ENCODE measurements around the gene C3orf70. TPM values are rescaled to one million over a fixed set of nuclear protein-coding genes. Genes with fewer than 3 reads are reported as not detected.

C3orf70 gene
- total RNA-seq, 2 experiments from 2014 or later: 0.06 TPM

- Mint-ChIP-seq H3K4me3 (no peak overlapping the region), H3K4me1 (no peaks in the 10 kb centered on the region), H3K9me3 (peaks cover 55% of the 10 kb centered on the region), H3K27ac (no peak overlapping the region), H3K27me3 (no peaks in the 10 kb centered on the region), H3K36me3 (peaks cover 26% of the 10 kb centered on the region)
- DNase-seq: no peak
Measured at GRCh38 chr3:185058796-185059195, 94.1 kb downstream of the C3orf70 start.

GRCh38 chr3:185057829-185058228 lies 95.0 kb downstream of the C3orf70 start:
- peaks cover 36% of the 10 kb centered on the region for H3K36me3 Mint-ChIP-seq
- peaks cover 57% of the 10 kb centered on the region for H3K9me3 Mint-ChIP-seq
- no peak overlapping the region for H3K4me3 Mint-ChIP-seq
- no peaks in the 10 kb centered on the region for H3K4me1 Mint-ChIP-seq
- H3K27ac Mint-ChIP-seq: no peak overlapping the region
- H3K27me3 Mint-ChIP-seq: no peaks in the 10 kb centered on the region
- DNase-seq: no peak

GRCh38 chr3:185056908-185057307 lies 96.0 kb downstream of the C3orf70 start:
- no peak overlapping the region for H3K27ac Mint-ChIP-seq
- H3K4me3 Mint-ChIP-seq: no peak overlapping the region
- DNase-seq: no peak
- H3K36me3 Mint-ChIP-seq: peaks cover 45% of the 10 kb centered on the region
- no peaks in the 10 kb centered on the region for H3K4me1 Mint-ChIP-seq
- H3K27me3 Mint-ChIP-seq: no peaks in the 10 kb centered on the region
- H3K9me3 Mint-ChIP-seq: peaks cover 57% of the 10 kb centered on the region

- no peak for DNase-seq
- peaks cover 32% of the 10 kb centered on the region for H3K9me3 Mint-ChIP-seq
- H3K27me3 Mint-ChIP-seq: no peaks in the 10 kb centered on the region
- no peak overlapping the region for H3K27ac Mint-ChIP-seq
- H3K4me3 Mint-ChIP-seq: no peak overlapping the region
- H3K36me3 Mint-ChIP-seq: peaks cover 86% of the 10 kb centered on the region
- no peaks in the 10 kb centered on the region for H3K4me1 Mint-ChIP-seq
Measured at GRCh38 chr3:185052631-185053030, 100.2 kb downstream of the C3orf70 start.

- Mint-ChIP-seq H3K4me3 (no peak overlapping the region), H3K36me3 (peaks cover 88% of the 10 kb centered on the region), H3K9me3 (peaks cover 26% of the 10 kb centered on the region), H3K4me1 (no peaks in the 10 kb centered on the region), H3K27ac (no peak overlapping the region), H3K27me3 (no peaks in the 10 kb centered on the region)
- no peak for DNase-seq
Measured at GRCh38 chr3:185051801-185052200, 101.1 kb downstream of the C3orf70 start.

DNA sequence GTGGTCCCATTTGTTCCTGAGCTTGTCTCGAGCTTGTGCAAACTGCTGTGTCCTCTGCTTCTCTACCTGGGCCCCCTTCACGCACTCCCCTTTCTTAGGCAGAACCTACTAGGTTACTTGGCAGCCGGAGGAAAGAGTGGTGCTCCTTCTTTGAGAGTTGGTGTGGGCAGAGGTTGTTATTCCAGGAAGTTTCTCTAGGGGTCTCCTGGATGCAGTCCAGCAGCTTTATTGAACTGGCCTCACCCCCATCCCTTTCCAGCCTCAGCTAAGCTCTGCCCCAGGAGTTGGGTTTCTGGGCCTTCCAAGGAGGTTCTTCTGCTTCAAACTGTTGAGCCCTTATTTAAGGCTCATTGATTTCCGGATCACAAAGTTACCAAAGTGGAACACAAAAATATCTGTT lies 103.2 kb downstream of the C3orf70 start:
- H3K36me3 Mint-ChIP-seq: peaks cover 85% of the 10 kb centered on the region
- H3K9me3 Mint-ChIP-seq: peaks cover 12% of the 10 kb centered on the region
- H3K27me3 Mint-ChIP-seq: no peaks in the 10 kb centered on the region
- H3K4me3 Mint-ChIP-seq: no peak overlapping the region
- H3K27ac Mint-ChIP-seq: no peak overlapping the region
- no peak for DNase-seq
- H3K4me1 Mint-ChIP-seq: no peaks in the 10 kb centered on the region

DNA sequence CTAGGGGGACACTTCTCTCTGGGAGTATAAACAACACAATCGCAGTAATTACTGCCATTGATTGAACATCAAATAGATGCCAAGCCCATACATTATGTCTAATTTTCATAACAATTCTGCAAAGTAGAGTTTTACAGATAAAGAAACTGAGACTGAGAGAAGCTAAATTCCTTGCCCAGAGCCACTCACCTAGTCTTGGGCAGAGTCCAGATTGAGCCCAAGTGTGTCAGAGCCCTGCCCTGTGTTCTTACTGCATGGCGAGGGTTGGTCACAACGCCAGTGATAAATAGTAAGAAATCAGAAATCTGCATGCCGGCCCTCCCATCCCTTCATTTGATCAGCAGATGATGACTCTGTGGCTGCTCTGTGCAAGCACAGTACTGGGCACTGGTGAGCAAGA lies 106.3 kb downstream of the C3orf70 start:
- Mint-ChIP-seq H3K9me3 (no peaks in the 10 kb centered on the region), H3K27me3 (no peaks in the 10 kb centered on the region), H3K4me1 (no peaks in the 10 kb centered on the region), H3K36me3 (peaks cover 66% of the 10 kb centered on the region), H3K27ac (no peak overlapping the region), H3K4me3 (no peak overlapping the region)
- DNase-seq: no peak

- H3K27ac Mint-ChIP-seq: no peak overlapping the region
- no peak overlapping the region for H3K4me3 Mint-ChIP-seq
- no peaks in the 10 kb centered on the region for H3K27me3 Mint-ChIP-seq
- no peaks in the 10 kb centered on the region for H3K4me1 Mint-ChIP-seq
- H3K9me3 Mint-ChIP-seq: no peaks in the 10 kb centered on the region
- DNase-seq: no peak
- peaks cover 62% of the 10 kb centered on the region for H3K36me3 Mint-ChIP-seq
Measured at GRCh38 chr3:185046164-185046515, 106.7 kb downstream of the C3orf70 start.

DNA sequence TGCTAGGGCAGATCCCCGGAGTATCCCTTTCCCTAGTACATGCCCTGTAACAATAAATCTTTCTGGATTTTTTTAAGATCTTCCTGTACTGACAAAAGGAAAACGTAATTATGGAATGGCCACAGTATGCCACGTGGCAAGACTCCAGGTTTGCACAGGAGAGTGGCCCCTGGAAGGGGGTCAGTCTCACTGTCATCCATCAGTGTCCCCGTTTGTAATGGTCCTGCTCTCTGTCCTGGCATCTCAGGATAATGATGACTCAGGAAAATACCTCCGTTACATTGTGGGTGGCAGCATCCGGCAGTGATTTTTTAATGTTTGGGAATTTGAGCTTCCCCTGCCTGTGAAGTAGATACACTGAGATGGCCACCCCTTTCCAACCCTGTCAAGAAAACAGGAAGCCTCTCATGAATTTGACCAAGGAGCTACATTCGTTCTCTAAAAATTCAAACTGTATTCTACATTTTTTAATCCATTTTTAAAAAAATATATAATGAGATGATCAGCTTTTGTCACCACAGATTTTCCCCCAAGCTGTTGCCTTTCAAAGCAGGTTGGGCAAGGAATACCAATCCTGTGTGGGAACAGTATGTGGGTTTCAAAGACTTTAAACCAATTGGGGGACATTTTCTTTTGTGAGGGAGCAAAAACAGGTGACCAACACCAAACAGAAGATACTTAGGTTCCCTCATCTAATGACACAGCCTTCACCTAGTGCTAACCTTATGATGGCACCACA lies 110.4 kb downstream of the C3orf70 start:
- H3K27me3 Mint-ChIP-seq: no peaks in the 10 kb centered on the region
- no peaks in the 10 kb centered on the region for H3K4me1 Mint-ChIP-seq
- H3K36me3 Mint-ChIP-seq: peaks cover 40% of the 10 kb centered on the region
- DNase-seq: no peak
- no peak overlapping the region for H3K27ac Mint-ChIP-seq
- no peak overlapping the region for H3K4me3 Mint-ChIP-seq
- peaks cover 8% of the 10 kb centered on the region for H3K9me3 Mint-ChIP-seq

- H3K4me3 Mint-ChIP-seq: no peak overlapping the region
Measured at GRCh38 chr3:185041540-185041939, 111.3 kb downstream of the C3orf70 start.

DNA sequence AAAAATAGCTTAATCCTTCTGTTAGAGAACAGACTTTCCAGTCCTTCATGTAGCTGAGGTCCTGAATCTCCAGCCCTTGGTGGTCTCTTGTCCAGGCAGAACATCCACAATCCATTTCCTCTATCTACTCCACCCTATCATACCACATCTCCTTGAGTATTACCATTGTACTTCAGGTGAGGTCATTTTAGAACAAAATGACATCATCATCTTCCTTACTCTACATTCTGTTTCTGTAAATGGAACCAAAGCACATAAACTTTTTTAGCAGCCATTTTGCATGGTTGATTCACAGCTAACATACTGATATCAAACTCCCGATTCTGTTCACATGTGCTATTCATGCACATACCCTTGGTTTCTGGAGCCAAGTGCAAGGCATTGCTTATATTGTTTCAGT lies 112.4 kb downstream of the C3orf70 start:
- peaks cover 19% of the 10 kb centered on the region for H3K9me3 Mint-ChIP-seq
- H3K27ac Mint-ChIP-seq: no peak overlapping the region
- H3K4me3 Mint-ChIP-seq: no peak overlapping the region
- H3K36me3 Mint-ChIP-seq: peaks cover 42% of the 10 kb centered on the region
- H3K27me3 Mint-ChIP-seq: no peaks in the 10 kb centered on the region
- no peak for DNase-seq
- no peaks in the 10 kb centered on the region for H3K4me1 Mint-ChIP-seq

More at GRCh38 chr3:185041540-185041939, 111.3 kb downstream of the C3orf70 start:
- Mint-ChIP-seq H3K4me1 (no peaks in the 10 kb centered on the region), H3K36me3 (peaks cover 39% of the 10 kb centered on the region), H3K27me3 (no peaks in the 10 kb centered on the region), H3K27ac (no peak overlapping the region), H3K9me3 (peaks cover 14% of the 10 kb centered on the region)
- no peak for DNase-seq

- H3K9me3 Mint-ChIP-seq: peaks cover 31% of the 10 kb centered on the region
- H3K36me3 Mint-ChIP-seq: peaks cover 53% of the 10 kb centered on the region
- no peak overlapping the region for H3K27ac Mint-ChIP-seq
- H3K27me3 Mint-ChIP-seq: no peaks in the 10 kb centered on the region
- DNase-seq: no peak
- no peak overlapping the region for H3K4me3 Mint-ChIP-seq
- H3K4me1 Mint-ChIP-seq: no peaks in the 10 kb centered on the region
Measured at GRCh38 chr3:185037801-185038200, 115.1 kb downstream of the C3orf70 start.

DNA sequence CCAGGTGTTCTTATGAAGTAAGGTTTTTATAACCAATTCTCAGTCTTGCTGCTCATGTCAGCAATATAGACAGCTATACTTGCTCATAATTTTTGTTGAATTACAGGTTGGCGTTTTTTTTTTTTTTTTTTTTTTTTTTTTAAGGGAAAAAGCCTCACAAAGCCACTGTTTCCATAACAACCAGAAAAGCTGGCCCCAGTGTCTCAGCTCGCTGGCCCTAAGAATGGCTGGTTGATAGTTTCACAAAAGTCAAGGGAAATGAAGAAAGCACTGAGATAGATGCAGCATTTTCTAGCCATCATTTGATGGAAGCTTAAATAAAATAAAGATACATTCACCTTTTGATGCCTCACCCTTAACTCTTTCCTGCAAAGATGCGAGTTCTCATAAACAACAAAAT lies 121.9 kb downstream of the C3orf70 start:
- DNase-seq: no peak
- H3K27me3 Mint-ChIP-seq: no peaks in the 10 kb centered on the region
- H3K4me1 Mint-ChIP-seq: no peaks in the 10 kb centered on the region
- no peak overlapping the region for H3K27ac Mint-ChIP-seq
- peaks cover 68% of the 10 kb centered on the region for H3K36me3 Mint-ChIP-seq
- peaks cover 20% of the 10 kb centered on the region for H3K9me3 Mint-ChIP-seq
- no peak overlapping the region for H3K4me3 Mint-ChIP-seq

DNA sequence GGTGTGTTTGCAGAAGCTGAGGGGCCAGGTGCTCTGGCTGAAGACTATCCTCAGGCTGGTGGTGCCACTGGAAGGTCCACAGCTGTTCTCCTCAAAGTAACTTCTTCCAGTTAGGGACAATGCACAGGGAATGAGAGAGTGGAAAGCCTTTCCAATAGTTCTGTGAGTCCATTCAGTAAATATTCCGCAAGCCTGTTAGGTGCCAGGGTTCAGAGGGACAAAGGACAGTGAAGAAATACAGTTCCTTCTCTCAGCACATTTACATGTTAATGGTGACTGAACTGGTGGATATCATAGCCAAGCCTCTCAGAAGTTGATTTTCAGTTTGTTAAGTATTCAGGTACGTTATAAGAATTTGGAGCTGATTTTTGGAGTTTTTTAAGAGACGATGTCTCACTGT lies 122.5 kb downstream of the C3orf70 start:
- Mint-ChIP-seq H3K27me3 (no peaks in the 10 kb centered on the region), H3K4me3 (no peak overlapping the region), H3K4me1 (no peaks in the 10 kb centered on the region), H3K9me3 (peaks cover 15% of the 10 kb centered on the region), H3K36me3 (peaks cover 68% of the 10 kb centered on the region), H3K27ac (no peak overlapping the region)
- DNase-seq: no peak

GRCh38 chr3:185029086-185029485 lies 123.8 kb downstream of the C3orf70 start:
- H3K27ac Mint-ChIP-seq: no peak overlapping the region
- no peak for DNase-seq
- H3K27me3 Mint-ChIP-seq: no peaks in the 10 kb centered on the region
- no peak overlapping the region for H3K4me3 Mint-ChIP-seq
- H3K36me3 Mint-ChIP-seq: peaks cover 66% of the 10 kb centered on the region
- H3K9me3 Mint-ChIP-seq: peaks cover 4% of the 10 kb centered on the region
- no peaks in the 10 kb centered on the region for H3K4me1 Mint-ChIP-seq

GRCh38 chr3:185028121-185028520 lies 124.7 kb downstream of the C3orf70 start:
- peaks cover 3% of the 10 kb centered on the region for H3K9me3 Mint-ChIP-seq
- H3K4me1 Mint-ChIP-seq: no peaks in the 10 kb centered on the region
- no peak overlapping the region for H3K4me3 Mint-ChIP-seq
- DNase-seq: no peak
- peaks cover 60% of the 10 kb centered on the region for H3K36me3 Mint-ChIP-seq
- no peaks in the 10 kb centered on the region for H3K27me3 Mint-ChIP-seq
- H3K27ac Mint-ChIP-seq: no peak overlapping the region

Data from activated naive CD8-positive, alpha-beta T cell treated with anti-CD3 and anti-CD28 coated beads for 36 hours (primary cell).